ENCODE measurements around the gene CCL2.
"Not testable (repeated sequence)": the region's sequence is repeated elsewhere in the genome, so short reads cannot be mapped to it uniquely, and the experiment has no call there.

The CCL2 gene

GRCh38 chr17:34254651-34255380, at the start of gene CCL2:
Gene CCL2 (plus strand): TSS chr17:34255285. CDS start chr17:34255350, 65 bp downstream.
- no peak for DNase-seq

- no peak for DNase-seq
These were observed 49.7 kb upstream of the CCL2 start for GRCh38 chr17:34205401-34205800.

- no peak for DNase-seq
These were observed 48.5 kb upstream of the CCL2 start for GRCh38 chr17:34206569-34206968.

- no peak for DNase-seq
These were observed 47.5 kb upstream of the CCL2 start for GRCh38 chr17:34207572-34207971.

GRCh38 chr17:34218748-34219147, 36.3 kb upstream of the CCL2 start:
- no peak for DNase-seq

- DNase-seq: no peak
These were observed 35.7 kb upstream of the CCL2 start for GRCh38 chr17:34219405-34219804.

GRCh38 chr17:34220045-34220751, 34.9 kb upstream of the CCL2 start:
- DNase-seq: no peak

GRCh38 chr17:34220752-34221395, 34.2 kb upstream of the CCL2 start:
- DNase-seq: no peak

GRCh38 chr17:34221411-34221810, 33.7 kb upstream of the CCL2 start:
- DNase-seq: no peak

GRCh38 chr17:34222722-34223497, 32.2 kb upstream of the CCL2 start:
- no peak for DNase-seq

GRCh38 chr17:34225046-34225445, 30.0 kb upstream of the CCL2 start:
- DNase-seq: no peak

- DNase-seq: no peak
These were observed 28.9 kb upstream of the CCL2 start for GRCh38 chr17:34226011-34226743.

GRCh38 chr17:34226744-34227034, 28.4 kb upstream of the CCL2 start:
- no peak for DNase-seq

- not testable (repeated sequence) for DNase-seq
These were observed 27.8 kb upstream of the CCL2 start for GRCh38 chr17:34227293-34227692.

- no peak for DNase-seq
These were observed 27.4 kb upstream of the CCL2 start for GRCh38 chr17:34227707-34228106.

GRCh38 chr17:34228781-34229180, 26.3 kb upstream of the CCL2 start:
- DNase-seq: no peak

- no peak for DNase-seq
These were observed 24.7 kb upstream of the CCL2 start for GRCh38 chr17:34230342-34230741.

GRCh38 chr17:34234616-34235015, 20.5 kb upstream of the CCL2 start:
- DNase-seq: no peak

GRCh38 chr17:34235389-34236028, 19.6 kb upstream of the CCL2 start:
- no peak for DNase-seq

GRCh38 chr17:34236281-34236892, 18.7 kb upstream of the CCL2 start:
- DNase-seq: no peak

- no peak for DNase-seq
These were observed 17.6 kb upstream of the CCL2 start for GRCh38 chr17:34237458-34237857.

- DNase-seq: no peak
These were observed 14.0 kb upstream of the CCL2 start for GRCh38 chr17:34241062-34241461.

Data from activated CD4-positive, alpha-beta T cell treated with anti-CD3 and anti-CD28 coated beads, Interleukin-2, amount 50 U/mL, for 1 hour (primary cell).